ENCODE results near the gene MICAL2.

MICAL2 gene

GRCh38 chr11:12288212-12288930, 178.0 kb downstream of the MICAL2 start:
- peak; percentile 89 for DNase-seq (ENCODE audit: low read depth)

- no peak for DNase-seq (ENCODE audit: low read depth)
These were observed 178.7 kb downstream of the MICAL2 start for GRCh38 chr11:12288931-12289666.

- no peak for DNase-seq (ENCODE audit: low read depth)
These were observed 179.5 kb downstream of the MICAL2 start for GRCh38 chr11:12289667-12290476.

- no peak for DNase-seq (ENCODE audit: low read depth)
These were observed 180.1 kb downstream of the MICAL2 start for GRCh38 chr11:12290477-12290922.

- DNase-seq (ENCODE audit: low read depth): no peak
These were observed 180.9 kb downstream of the MICAL2 start for GRCh38 chr11:12291313-12291712.

- no peak for DNase-seq (ENCODE audit: low read depth)
These were observed 181.4 kb downstream of the MICAL2 start for GRCh38 chr11:12291766-12292165.

- no peak for DNase-seq (ENCODE audit: low read depth)
These were observed 182.4 kb downstream of the MICAL2 start for GRCh38 chr11:12292766-12293165.

GRCh38 chr11:12293486-12293885, 183.1 kb downstream of the MICAL2 start:
- DNase-seq (ENCODE audit: low read depth): no peak

- no peak for DNase-seq (ENCODE audit: low read depth)
These were observed 184.2 kb downstream of the MICAL2 start for GRCh38 chr11:12294613-12295012.

- no peak for DNase-seq (ENCODE audit: low read depth)
These were observed 185.6 kb downstream of the MICAL2 start for GRCh38 chr11:12295943-12296342.

GRCh38 chr11:12298610-12299009, 188.2 kb downstream of the MICAL2 start:
- no peak for DNase-seq (ENCODE audit: low read depth)

- DNase-seq (ENCODE audit: low read depth): no peak
These were observed 191.0 kb downstream of the MICAL2 start for GRCh38 chr11:12301379-12301778.

GRCh38 chr11:12303421-12304149, 193.2 kb downstream of the MICAL2 start:
- DNase-seq (ENCODE audit: low read depth): no peak

- DNase-seq (ENCODE audit: low read depth): no peak
These were observed 196.4 kb downstream of the MICAL2 start for GRCh38 chr11:12306830-12307229.

- DNase-seq (ENCODE audit: low read depth): no peak
These were observed 201.7 kb downstream of the MICAL2 start for GRCh38 chr11:12312132-12312531.
